Activated CD8-positive, alpha-beta T cell treated with anti-CD3 and anti-CD28 coated beads for 36 hours (primary cell): ENCODE measurements around the gene ITPR2. TPM values are rescaled to one million over a fixed set of nuclear protein-coding genes. Genes with fewer than 3 reads are reported as not detected.
A peak's percentile ranks its signal among the peaks of the same experiment; 100 is the strongest.

Experiments
- ATAC-seq: fragments of 200-7000 bp; cut with Tn5 transposase; one replicate; pipeline ENCODE4 v1.10.0; 2021; ENCODE audit warnings: mild to moderate bottlenecking, moderate library complexity
- CTCF ChIA-PET: fragments of 350-600 bp; sonication (Branson Sonifier 250); formaldehyde crosslinking; loops from one replicate; lab custom pipeline; 2021; ENCODE audit warnings: antibody characterized with exemption; lab: Charles Lee
- POLR2A ChIA-PET: fragments of 350-600 bp; sonication (Branson Sonifier 250); formaldehyde crosslinking; loops from one replicate; lab custom pipeline; 2021; ENCODE audit warnings: antibody characterized with exemption; lab: Charles Lee
- DNase-seq: peaks from one replicate; pipeline ENCODE4 v3.0.0-alpha.2; 2020
- H3K27ac Mint-ChIP-seq: one replicate; pipeline ENCODE4 v1.8.0; 2021; ENCODE audit warnings: mild to moderate bottlenecking, mixed read lengths
- H3K27me3 Mint-ChIP-seq: one replicate; pipeline ENCODE4 v1.8.0; 2021; ENCODE audit warnings: mixed read lengths
- H3K36me3 Mint-ChIP-seq: one replicate; pipeline ENCODE4 v1.8.0; 2021; ENCODE audit warnings: low read depth, mixed read lengths
- H3K4me1 Mint-ChIP-seq: one replicate; pipeline ENCODE4 v1.8.0; 2021; ENCODE audit warnings: low read depth, mixed read lengths
- H3K4me3 Mint-ChIP-seq: one replicate; pipeline ENCODE4 v1.8.0; 2021; ENCODE audit warnings: mild to moderate bottlenecking, moderate library complexity, mixed read lengths
- H3K9me3 Mint-ChIP-seq: one replicate; pipeline ENCODE4 v1.8.0; 2021; ENCODE audit warnings: mixed read lengths
- intact Hi-C: fragments of 100-400 bp; cut with micrococcal nuclease; formaldehyde crosslinking; loops from one replicate; pipeline ENCODE4 v1.10.0; 2022
- total RNA-seq, 2 experiments: library from RNA; stranded (reverse); gene quantifications; one replicate each; pipeline ENCODE4 v1.2.3, GENCODE V29; 2021
- TF ChIP-seq, protein P1 (sequence below): fragments of 200-600 bp; IDR thresholded peaks from one replicate; pipeline ENCODE4 v1.8.0; 2022; ENCODE audit warnings: antibody characterized with exemption, mild to moderate bottlenecking

ITPR2 gene
- total RNA-seq, 2 experiments from 2014 or later, result 38.9 to 41.2 TPM

DNA sequence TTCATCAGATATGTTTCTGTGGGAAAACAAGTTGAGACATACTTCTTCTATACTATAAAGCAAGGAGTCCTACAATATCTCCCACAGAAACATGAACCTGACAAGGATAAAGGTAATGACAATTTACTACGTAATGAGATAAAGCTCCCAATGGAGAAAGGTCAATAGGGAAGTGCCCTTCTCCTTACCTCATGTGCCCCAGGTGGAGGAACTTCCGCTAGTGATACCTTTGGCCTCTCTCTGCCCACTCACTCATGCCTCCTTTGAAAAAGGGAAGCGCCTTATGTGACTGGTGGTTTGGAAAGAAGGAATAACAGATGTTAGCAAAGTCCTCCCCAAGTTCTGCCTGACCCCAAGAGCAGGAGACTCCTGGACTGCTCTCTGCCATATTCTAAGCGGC, 305.3 kb downstream of the ITPR2 start:
- Mint-ChIP-seq H3K4me1 (no peaks in the 10 kb centered on the region), H3K9me3 (peaks cover 16% of the 10 kb centered on the region), H3K36me3 (peaks cover 34% of the 10 kb centered on the region), H3K4me3 (no peak overlapping the region), H3K27me3 (no peaks in the 10 kb centered on the region), H3K27ac (no peak overlapping the region)
- ChIA-PET POLR2A (no interaction called here), CTCF (no interaction called here)
- DNase-seq (no peak), ATAC-seq (no peak)
- TF ChIP-seq, protein P1, sequence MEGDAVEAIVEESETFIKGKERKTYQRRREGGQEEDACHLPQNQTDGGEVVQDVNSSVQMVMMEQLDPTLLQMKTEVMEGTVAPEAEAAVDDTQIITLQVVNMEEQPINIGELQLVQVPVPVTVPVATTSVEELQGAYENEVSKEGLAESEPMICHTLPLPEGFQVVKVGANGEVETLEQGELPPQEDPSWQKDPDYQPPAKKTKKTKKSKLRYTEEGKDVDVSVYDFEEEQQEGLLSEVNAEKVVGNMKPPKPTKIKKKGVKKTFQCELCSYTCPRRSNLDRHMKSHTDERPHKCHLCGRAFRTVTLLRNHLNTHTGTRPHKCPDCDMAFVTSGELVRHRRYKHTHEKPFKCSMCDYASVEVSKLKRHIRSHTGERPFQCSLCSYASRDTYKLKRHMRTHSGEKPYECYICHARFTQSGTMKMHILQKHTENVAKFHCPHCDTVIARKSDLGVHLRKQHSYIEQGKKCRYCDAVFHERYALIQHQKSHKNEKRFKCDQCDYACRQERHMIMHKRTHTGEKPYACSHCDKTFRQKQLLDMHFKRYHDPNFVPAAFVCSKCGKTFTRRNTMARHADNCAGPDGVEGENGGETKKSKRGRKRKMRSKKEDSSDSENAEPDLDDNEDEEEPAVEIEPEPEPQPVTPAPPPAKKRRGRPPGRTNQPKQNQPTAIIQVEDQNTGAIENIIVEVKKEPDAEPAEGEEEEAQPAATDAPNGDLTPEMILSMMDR, result no peak
- intact Hi-C loops, result loop anchor here (10.0 kb wide), 1 partner anchor 413 kb away; no protein-coding TSS in a partner anchor

DNA sequence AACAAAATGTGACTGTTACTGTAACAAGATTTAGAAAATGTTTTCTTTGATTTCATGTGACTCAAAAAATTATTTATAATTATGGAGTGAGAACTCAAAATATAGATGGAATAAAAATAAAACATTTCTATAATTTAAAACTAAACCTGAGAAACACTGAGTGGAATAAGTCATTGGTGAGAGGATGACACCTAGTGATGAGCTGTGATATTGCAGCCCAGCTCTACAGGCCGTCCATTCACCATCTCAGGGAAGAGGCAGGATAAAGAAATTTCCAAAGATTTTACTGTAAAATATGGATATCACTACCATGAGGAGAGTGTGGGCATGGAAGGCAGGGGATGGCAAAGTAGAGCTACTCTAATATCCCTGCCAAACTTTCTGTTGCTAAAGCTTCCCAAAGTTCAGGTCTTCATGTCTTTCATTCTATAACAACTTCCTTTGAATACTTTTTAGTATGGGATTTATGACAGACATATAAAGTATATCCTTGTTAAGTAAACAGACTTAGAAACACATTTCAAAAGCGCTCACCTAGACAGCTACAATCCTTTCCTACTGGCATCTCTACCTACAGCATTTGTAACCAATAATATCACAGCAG, 308.0 kb downstream of the ITPR2 start:
- TF ChIP-seq, protein P1, result peak; percentile 67
- DNase-seq, result peak; percentile 25
- POLR2A ChIA-PET, result no interaction called here
- intact Hi-C loops, result loop anchor here (10.0 kb wide), 1 partner anchor 410 kb away; no protein-coding TSS in a partner anchor
- CTCF ChIA-PET, result interaction anchor here (0.6 to 1.4 kb wide), 7 partner anchors 8 to 431 kb away, joined by 3 to 5 read pairs (median 3); no protein-coding TSS in a partner anchor
- no peak overlapping the region for H3K4me3 Mint-ChIP-seq
- no peaks in the 10 kb centered on the region for H3K27me3 Mint-ChIP-seq
- H3K9me3 Mint-ChIP-seq, result peaks cover 16% of the 10 kb centered on the region
- peak; percentile 53 for ATAC-seq
- no peak overlapping the region for H3K27ac Mint-ChIP-seq
- peaks cover 13% of the 10 kb centered on the region for H3K4me1 Mint-ChIP-seq
- peaks cover 38% of the 10 kb centered on the region for H3K36me3 Mint-ChIP-seq

DNA sequence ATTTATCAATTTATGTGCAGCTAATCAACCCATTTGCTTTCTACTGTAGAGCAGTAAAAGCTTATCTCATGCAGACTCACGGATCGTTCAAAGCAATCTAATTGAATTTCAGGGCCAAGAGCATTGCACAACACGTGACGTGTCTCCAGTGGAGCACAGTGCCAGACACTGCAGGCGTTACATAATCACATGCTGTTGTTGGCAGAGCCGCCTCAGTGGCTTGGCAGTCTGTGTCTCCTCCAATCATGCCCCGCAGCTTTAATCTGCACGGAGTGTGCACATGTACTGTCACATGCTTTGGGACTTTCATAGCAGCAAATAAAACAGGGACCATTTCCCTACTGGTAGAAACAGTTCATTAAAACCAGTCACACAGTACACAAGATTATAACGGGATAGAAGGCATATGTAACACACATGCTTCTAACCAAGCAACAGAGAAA, 309.3 kb downstream of the ITPR2 start:
- CTCF ChIA-PET, result interaction anchor here (0.7 to 1.7 kb wide), 5 partner anchors 9 to 427 kb away, joined by 3 to 6 read pairs (median 5); no protein-coding TSS in a partner anchor
- ATAC-seq (no peak), DNase-seq (no peak)
- intact Hi-C loops, result loop anchor here (10.0 kb wide), 1 partner anchor 409 kb away; no protein-coding TSS in a partner anchor
- Mint-ChIP-seq H3K27me3 (no peaks in the 10 kb centered on the region), H3K9me3 (peaks cover 19% of the 10 kb centered on the region), H3K4me3 (no peak overlapping the region), H3K27ac (no peak overlapping the region), H3K36me3 (peaks cover 33% of the 10 kb centered on the region), H3K4me1 (peaks cover 15% of the 10 kb centered on the region)
- TF ChIP-seq, protein P1, result no peak
- POLR2A ChIA-PET, result no interaction called here

DNA sequence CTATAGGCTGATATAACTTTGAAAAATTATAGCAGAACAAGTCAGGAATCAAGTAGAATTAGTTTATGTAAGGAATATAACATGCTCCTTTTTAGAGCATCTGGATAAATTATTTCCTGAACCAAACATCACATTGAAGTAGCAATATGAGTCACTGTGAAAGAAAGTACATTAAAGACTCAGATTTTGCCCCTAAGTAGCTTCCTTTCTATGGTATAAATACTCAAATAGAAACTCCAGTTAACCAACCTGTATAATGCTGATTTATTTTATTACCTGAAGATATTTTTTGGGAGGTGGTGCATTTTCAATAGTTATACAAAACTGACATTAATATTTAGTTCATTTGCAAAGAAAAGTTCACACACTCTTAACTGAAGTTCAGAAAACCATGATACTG, 312.1 kb downstream of the ITPR2 start:
- no peak overlapping the region for H3K27ac Mint-ChIP-seq
- ChIA-PET POLR2A (no interaction called here), CTCF (interaction anchor here (1.4 kb wide), 1 partner anchor 9 kb away, joined by 3 read pairs; no protein-coding TSS in a partner anchor)
- intact Hi-C loops, result loop anchor here (10.0 kb wide), 1 partner anchor 406 kb away; no protein-coding TSS in a partner anchor
- peaks cover 15% of the 10 kb centered on the region for H3K4me1 Mint-ChIP-seq
- H3K4me3 Mint-ChIP-seq, result no peak overlapping the region
- peaks cover 27% of the 10 kb centered on the region for H3K36me3 Mint-ChIP-seq
- TF ChIP-seq, protein P1, result no peak
- no peaks in the 10 kb centered on the region for H3K27me3 Mint-ChIP-seq
- no peak for DNase-seq
- H3K9me3 Mint-ChIP-seq, result peaks cover 16% of the 10 kb centered on the region
- ATAC-seq, result peak; percentile 34

DNA sequence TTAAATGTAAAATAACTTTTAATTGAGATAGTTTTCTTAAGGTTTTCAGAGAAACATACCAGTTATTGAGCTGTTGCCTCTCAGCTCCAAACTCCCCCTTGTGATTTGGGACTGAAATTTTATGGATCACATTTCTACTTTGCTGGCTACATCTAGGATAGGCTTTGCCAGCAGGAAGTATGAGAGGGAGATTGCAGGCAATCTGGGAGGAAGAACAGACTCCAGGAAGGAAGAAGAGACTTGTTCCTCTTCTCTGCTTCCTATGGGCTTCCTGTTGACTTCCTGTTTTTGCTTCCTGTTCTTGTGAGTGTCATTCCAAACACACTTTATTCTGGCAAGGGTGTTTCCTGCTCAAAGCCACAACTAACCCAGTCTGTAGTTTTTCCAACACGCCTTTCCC, 312.9 kb downstream of the ITPR2 start:
- Mint-ChIP-seq H3K27me3 (no peaks in the 10 kb centered on the region), H3K4me1 (peaks cover 15% of the 10 kb centered on the region), H3K4me3 (no peak overlapping the region), H3K27ac (no peak overlapping the region), H3K36me3 (peaks cover 20% of the 10 kb centered on the region), H3K9me3 (peaks cover 9% of the 10 kb centered on the region)
- intact Hi-C loops, result loop anchor here (10.0 kb wide), 1 partner anchor 405 kb away; no protein-coding TSS in a partner anchor
- no peak for ATAC-seq
- CTCF ChIA-PET, result no interaction called here
- POLR2A ChIA-PET, result no interaction called here
- DNase-seq, result no peak
- TF ChIP-seq, protein P1, result no peak
